ENCODE data around the gene GYPB.
"Not testable (repeated sequence)": the region's sequence is repeated elsewhere in the genome, so short reads cannot be mapped to it uniquely, and the experiment has no call there.

GYPB gene

GRCh38 chr4:143950185-143950584, 69.0 kb downstream of the GYPB start:
- not testable (repeated sequence) for DNase-seq (ENCODE audit: low read depth in 1 of 2, low spot score in 1 of 2)

- DNase-seq (ENCODE audit: low read depth in 1 of 2, low spot score in 1 of 2) = not testable (repeated sequence)
Observed at GRCh38 chr4:143947493-143947892, 71.7 kb downstream of the GYPB start.

Data from stimulated activated CD4-positive, alpha-beta T cell treated with anti-CD3 and anti-CD28 coated beads, Interleukin-15, amount 100 ng/mL, for 1 hour (primary cell).